ENCODE measurements around the gene ASPHD2.

ASPHD2 gene

DNA sequence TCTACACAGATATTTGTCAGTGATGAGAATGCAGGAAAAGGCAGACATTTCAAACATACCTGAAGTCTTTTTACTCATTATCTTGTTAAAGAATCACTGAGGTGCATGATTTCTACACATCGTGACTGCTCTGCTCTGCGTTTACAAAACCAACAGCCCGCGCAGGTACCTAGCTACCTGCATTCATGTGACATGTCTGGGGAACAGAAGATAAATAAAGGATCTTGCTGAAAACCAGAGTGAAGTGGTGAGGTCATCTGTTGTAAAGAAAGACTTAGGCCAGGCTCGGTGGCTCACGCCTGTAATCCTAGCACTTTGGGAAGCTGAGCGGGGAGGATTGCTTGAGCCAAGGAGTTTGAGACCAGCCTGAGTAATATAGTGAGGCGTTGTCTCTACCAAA is 15.7 kb downstream of the ASPHD2 start:
- ChIA-PET POLR2A (no interaction called here), CTCF (interaction anchor here (1.7 to 1.8 kb wide), 2 partner anchors 9 to 16 kb away, joined by 4 to 8 read pairs; no protein-coding TSS in a partner anchor)
- no peak for DNase-seq
- no peak overlapping the region for H3K27ac ChIP-seq (ENCODE audit: insufficient read depth in 1 of 2, low read depth in 1 of 2, low read length in 2 of 2, poor library complexity in 1 of 2, severe bottlenecking in 2 of 2)
- H3K36me3 ChIP-seq (ENCODE audit: control insufficient read depth in 4 of 4, insufficient read depth in 4 of 4, low read length in 3 of 4), result peaks cover 0 to 3% (median under 1%) of the 10 kb centered on the region in 4 experiments
- 97% methylated on average over 8 of the region's 8 CpGs for WGBS (ENCODE audit: insufficient coverage)
- no peak overlapping the region for H3K4me3 ChIP-seq (ENCODE audit: control insufficient read depth in 1 of 7, extremely low read depth in 1 of 7, insufficient read depth in 4 of 7, low read depth in 2 of 7, low read length in 6 of 7)
- no peaks in the 10 kb centered on the region for H3K27me3 ChIP-seq (replicated peaks in 2 of 5; ENCODE audit: control insufficient read depth in 4 of 5, insufficient read depth in 5 of 5, low read length in 4 of 5)
- H3K4me1 ChIP-seq (ENCODE audit: control extremely low read depth in 1 of 4, control insufficient read depth in 4 of 4, insufficient read depth in 4 of 4, low read length in 3 of 4), result peaks cover 0 to 3% (median under 1%) of the 10 kb centered on the region in 4 experiments
- no peaks in the 10 kb centered on the region for H3K9me3 ChIP-seq (ENCODE audit: control extremely low read depth in 1 of 5, control insufficient read depth in 4 of 5, insufficient read depth in 2 of 5, low read depth in 1 of 5, low read length in 4 of 5)

DNA sequence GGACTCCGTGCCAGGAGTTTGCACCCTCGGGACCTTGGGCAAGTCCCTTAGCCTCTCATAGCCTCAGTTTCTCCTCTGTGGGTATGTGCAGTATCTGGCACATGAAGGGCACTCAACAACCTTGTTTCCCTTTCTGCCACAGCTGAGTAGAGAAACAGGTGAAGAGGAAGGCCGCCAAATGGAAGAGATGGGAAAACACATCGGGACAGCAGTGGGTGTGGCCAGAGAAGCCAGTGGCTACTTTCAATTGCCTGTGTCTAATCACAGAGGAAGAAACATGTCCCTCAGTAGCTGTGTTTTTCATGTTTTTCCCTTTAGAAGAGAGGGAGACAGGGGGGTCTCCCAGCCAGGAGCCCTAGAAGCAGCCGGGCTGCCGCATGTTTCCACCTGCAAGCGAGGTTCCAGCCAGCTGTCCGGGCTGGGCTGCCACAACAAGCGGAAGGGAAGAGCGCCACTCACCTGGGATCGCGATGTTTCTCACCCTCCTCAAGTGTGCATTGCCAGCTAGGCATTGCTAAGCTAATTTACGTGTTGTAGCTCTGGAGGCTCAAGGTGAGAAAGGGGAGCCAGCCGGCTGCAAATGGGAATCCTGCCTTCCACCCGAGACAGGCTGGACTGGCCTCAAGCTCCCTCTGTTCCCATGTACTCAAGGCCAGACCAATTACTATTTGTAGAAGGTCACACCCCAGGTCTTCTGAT is 16.7 kb downstream of the ASPHD2 start:
- 98% methylated on average over 15 of the region's 15 CpGs for WGBS (ENCODE audit: insufficient coverage)
- ChIA-PET CTCF (interaction anchor here (0.9 to 1.8 kb wide), 3 partner anchors 10 to 48 kb away, joined by 3 to 8 read pairs (median 4); no protein-coding TSS in a partner anchor), POLR2A (no interaction called here)

DNA sequence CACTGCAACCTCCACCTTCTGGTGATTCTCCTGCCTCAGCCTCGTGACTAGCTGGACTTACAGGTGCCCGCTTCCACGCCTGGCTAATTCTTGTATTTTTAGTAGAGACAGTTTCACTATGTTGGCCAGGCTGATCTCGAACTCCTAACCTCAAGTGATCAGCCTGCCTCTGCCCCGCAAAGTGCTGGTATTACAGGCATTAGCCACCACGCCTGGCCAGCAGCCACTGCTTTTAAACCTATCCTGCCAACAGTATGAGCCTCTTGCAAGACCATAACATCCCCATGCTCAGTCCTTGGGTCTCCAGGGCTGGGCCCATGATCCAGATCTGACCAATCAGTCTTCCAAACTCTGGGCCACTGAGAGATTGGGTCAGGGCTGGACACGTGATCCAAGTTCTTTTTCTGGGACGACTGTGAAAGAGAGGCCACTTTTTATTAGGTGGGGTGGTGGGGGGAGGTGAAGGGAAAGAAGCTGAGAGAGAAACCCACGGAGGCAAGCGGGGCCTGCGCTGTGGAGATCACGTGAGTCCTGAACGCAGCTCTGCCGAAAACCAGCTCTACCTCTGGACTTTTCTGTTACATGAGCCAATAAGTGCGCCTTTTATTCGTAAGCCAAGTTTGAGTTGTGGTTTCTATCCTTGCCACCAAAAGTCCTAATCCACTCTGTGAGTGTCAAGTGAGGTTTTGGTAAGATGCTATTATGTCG is 17.9 kb downstream of the ASPHD2 start:
- POLR2A ChIA-PET, result no interaction called here
- CTCF ChIA-PET, result no interaction called here
- no peak for DNase-seq
- no peaks in the 10 kb centered on the region for H3K9me3 ChIP-seq (ENCODE audit: control extremely low read depth in 1 of 5, control insufficient read depth in 4 of 5, insufficient read depth in 2 of 5, low read depth in 1 of 5, low read length in 4 of 5)
- H3K4me3 ChIP-seq (ENCODE audit: control insufficient read depth in 1 of 7, extremely low read depth in 1 of 7, insufficient read depth in 4 of 7, low read depth in 2 of 7, low read length in 6 of 7), result no peak overlapping the region
- WGBS (ENCODE audit: insufficient coverage), result 98% methylated on average over 15 of the region's 17 CpGs
- H3K27me3 ChIP-seq (replicated peaks in 2 of 5; ENCODE audit: control insufficient read depth in 4 of 5, insufficient read depth in 5 of 5, low read length in 4 of 5), result no peaks in the 10 kb centered on the region
- H3K36me3 ChIP-seq (ENCODE audit: control insufficient read depth in 4 of 4, insufficient read depth in 4 of 4, low read length in 3 of 4), result peaks cover 0 to 25% (median 17%) of the 10 kb centered on the region in 4 experiments
- peaks cover 0 to 3% (median under 1%) of the 10 kb centered on the region in 4 experiments for H3K4me1 ChIP-seq (ENCODE audit: control extremely low read depth in 1 of 4, control insufficient read depth in 4 of 4, insufficient read depth in 4 of 4, low read length in 3 of 4)
- no peak overlapping the region for H3K27ac ChIP-seq (ENCODE audit: insufficient read depth in 1 of 2, low read depth in 1 of 2, low read length in 2 of 2, poor library complexity in 1 of 2, severe bottlenecking in 2 of 2)

More for the DNA sequence above, 16.7 kb downstream of the ASPHD2 start:
- Histone ChIP-seq H3K4me3 (ENCODE audit: control insufficient read depth in 1 of 7, extremely low read depth in 1 of 7, insufficient read depth in 4 of 7, low read depth in 2 of 7, low read length in 6 of 7) (no peak overlapping the region), H3K4me1 (ENCODE audit: control extremely low read depth in 1 of 4, control insufficient read depth in 4 of 4, insufficient read depth in 4 of 4, low read length in 3 of 4) (peaks cover 0 to 3% (median under 1%) of the 10 kb centered on the region in 4 experiments), H3K9me3 (ENCODE audit: control extremely low read depth in 1 of 5, control insufficient read depth in 4 of 5, insufficient read depth in 2 of 5, low read depth in 1 of 5, low read length in 4 of 5) (no peaks in the 10 kb centered on the region), H3K36me3 (ENCODE audit: control insufficient read depth in 4 of 4, insufficient read depth in 4 of 4, low read length in 3 of 4) (peaks cover 0 to 13% (median 6%) of the 10 kb centered on the region in 4 experiments), H3K27ac (ENCODE audit: insufficient read depth in 1 of 2, low read depth in 1 of 2, low read length in 2 of 2, poor library complexity in 1 of 2, severe bottlenecking in 2 of 2) (no peak overlapping the region), H3K27me3 (replicated peaks in 2 of 5; ENCODE audit: control insufficient read depth in 4 of 5, insufficient read depth in 5 of 5, low read length in 4 of 5) (no peaks in the 10 kb centered on the region)
- DNase-seq, result no peak

DNA sequence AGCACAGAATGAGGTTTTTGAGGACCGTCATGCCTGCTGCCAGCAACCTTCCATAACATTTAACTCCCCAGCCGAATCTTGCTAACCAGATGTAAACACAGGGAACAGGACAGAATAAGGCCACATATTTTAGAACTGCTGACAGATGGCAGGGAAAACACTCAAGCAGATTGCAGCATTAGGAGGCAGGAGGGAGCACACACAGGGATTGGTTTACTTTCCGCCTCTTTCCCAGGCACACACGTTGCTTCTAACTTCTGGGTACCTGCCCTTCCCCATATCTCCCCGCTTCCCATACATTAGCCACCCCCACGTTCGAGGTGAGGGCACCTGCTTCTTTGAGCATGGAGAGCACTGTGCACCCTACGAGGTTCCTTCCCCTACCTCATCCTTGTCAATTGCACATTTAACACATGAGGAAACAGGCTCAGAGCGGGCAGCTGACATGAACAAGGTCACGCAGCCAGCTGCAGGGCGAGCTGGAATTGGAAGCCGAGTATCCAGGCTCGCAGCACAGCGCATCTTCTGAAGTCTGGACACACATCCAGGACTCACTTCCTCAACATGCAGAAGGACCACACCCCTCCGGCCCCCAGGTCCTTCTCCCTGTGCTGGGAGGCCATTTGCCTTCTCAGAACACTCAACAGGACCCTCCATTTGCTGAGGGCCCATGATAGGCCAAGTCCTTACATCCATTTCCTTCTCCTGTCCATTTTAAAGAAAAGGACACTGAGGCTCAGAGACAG is 18.7 kb downstream of the ASPHD2 start:
- WGBS (ENCODE audit: insufficient coverage), result 87% methylated on average over 11 of the region's 15 CpGs
- H3K27me3 ChIP-seq (replicated peaks in 2 of 5; ENCODE audit: control insufficient read depth in 4 of 5, insufficient read depth in 5 of 5, low read length in 4 of 5), result no peaks in the 10 kb centered on the region
- no peaks in the 10 kb centered on the region for H3K9me3 ChIP-seq (ENCODE audit: control extremely low read depth in 1 of 5, control insufficient read depth in 4 of 5, insufficient read depth in 2 of 5, low read depth in 1 of 5, low read length in 4 of 5)
- peaks cover 0 to 33% (median 25%) of the 10 kb centered on the region in 4 experiments for H3K36me3 ChIP-seq (ENCODE audit: control insufficient read depth in 4 of 4, insufficient read depth in 4 of 4, low read length in 3 of 4)
- DNase-seq, result no peak
- ChIA-PET POLR2A (no interaction called here), CTCF (interaction anchor here (1.2 to 2.4 kb wide), 4 partner anchors 13 to 80 kb away, joined by 3 to 14 read pairs (median 7); no protein-coding TSS in a partner anchor)
- no peak overlapping the region for H3K27ac ChIP-seq (ENCODE audit: insufficient read depth in 1 of 2, low read depth in 1 of 2, low read length in 2 of 2, poor library complexity in 1 of 2, severe bottlenecking in 2 of 2)
- H3K4me3 ChIP-seq (ENCODE audit: control insufficient read depth in 1 of 7, extremely low read depth in 1 of 7, insufficient read depth in 4 of 7, low read depth in 2 of 7, low read length in 6 of 7), result no peak overlapping the region
- H3K4me1 ChIP-seq (ENCODE audit: control extremely low read depth in 1 of 4, control insufficient read depth in 4 of 4, insufficient read depth in 4 of 4, low read length in 3 of 4), result no peaks in the 10 kb centered on the region

DNA sequence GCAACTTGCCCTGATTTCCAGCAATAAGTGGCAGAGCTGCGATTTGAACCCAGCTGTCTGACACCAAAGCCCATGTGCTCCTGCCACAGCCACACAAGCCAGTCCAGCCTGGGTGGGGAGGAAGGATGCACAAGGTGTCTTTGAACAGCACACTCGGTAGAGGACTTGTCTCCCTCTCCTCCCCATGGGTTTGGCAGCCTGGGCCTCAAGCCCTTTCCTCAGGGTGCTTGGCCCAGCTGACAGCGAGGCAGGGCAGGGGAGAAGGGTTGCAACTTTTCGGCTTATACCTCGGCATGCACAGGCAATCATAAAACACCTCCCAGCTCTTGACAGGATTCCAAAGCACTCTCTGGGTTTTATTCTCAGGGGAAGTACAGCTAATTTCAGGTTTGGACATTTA is 19.3 kb downstream of the ASPHD2 start:
- Histone ChIP-seq H3K4me1 (ENCODE audit: control extremely low read depth in 1 of 4, control insufficient read depth in 4 of 4, insufficient read depth in 4 of 4, low read length in 3 of 4) (no peaks in the 10 kb centered on the region), H3K27ac (ENCODE audit: insufficient read depth in 1 of 2, low read depth in 1 of 2, low read length in 2 of 2, poor library complexity in 1 of 2, severe bottlenecking in 2 of 2) (no peak overlapping the region), H3K27me3 (replicated peaks in 2 of 5; ENCODE audit: control insufficient read depth in 4 of 5, insufficient read depth in 5 of 5, low read length in 4 of 5) (no peaks in the 10 kb centered on the region), H3K36me3 (ENCODE audit: control insufficient read depth in 4 of 4, insufficient read depth in 4 of 4, low read length in 3 of 4) (peaks cover 0 to 39% (median 30%) of the 10 kb centered on the region in 4 experiments), H3K4me3 (ENCODE audit: control insufficient read depth in 1 of 7, extremely low read depth in 1 of 7, insufficient read depth in 4 of 7, low read depth in 2 of 7, low read length in 6 of 7) (no peak overlapping the region), H3K9me3 (ENCODE audit: control extremely low read depth in 1 of 5, control insufficient read depth in 4 of 5, insufficient read depth in 2 of 5, low read depth in 1 of 5, low read length in 4 of 5) (no peaks in the 10 kb centered on the region)
- 82% methylated on average over 5 of the region's 5 CpGs for WGBS (ENCODE audit: insufficient coverage)
- POLR2A ChIA-PET, result no interaction called here
- CTCF ChIA-PET, result interaction anchor here (1.1 to 2.4 kb wide), 6 partner anchors 12 to 81 kb away, joined by 3 to 14 read pairs (median 5); no protein-coding TSS in a partner anchor
- DNase-seq, result no peak

DNA sequence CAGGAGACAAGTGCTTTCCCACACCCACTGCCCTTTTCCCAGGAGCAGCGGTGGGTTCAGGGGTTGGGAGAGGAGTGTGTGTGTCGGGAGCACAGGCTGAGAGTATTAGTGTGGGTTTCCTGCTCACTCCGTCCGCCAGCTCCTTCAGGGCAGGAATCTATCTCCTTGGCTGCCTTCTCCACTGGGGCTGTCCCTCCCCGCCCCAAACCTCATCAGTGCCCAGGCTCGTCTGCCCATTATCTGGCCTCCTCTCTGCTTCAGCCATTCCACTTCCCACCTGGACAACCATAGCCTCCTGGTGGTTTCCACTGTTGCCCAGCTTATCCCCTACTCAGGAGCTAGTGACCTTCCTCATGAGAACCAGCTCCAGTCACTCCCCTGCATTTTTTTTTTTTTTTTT is 19.9 kb downstream of the ASPHD2 start:
- 91% methylated on average over 3 of the region's 6 CpGs for WGBS (ENCODE audit: insufficient coverage)
- no peaks in the 10 kb centered on the region for H3K9me3 ChIP-seq (ENCODE audit: control extremely low read depth in 1 of 5, control insufficient read depth in 4 of 5, insufficient read depth in 2 of 5, low read depth in 1 of 5, low read length in 4 of 5)
- no peak for DNase-seq
- ChIA-PET CTCF (interaction anchor here (0.9 to 2.4 kb wide), 7 partner anchors 12 to 232 kb away, joined by 3 to 14 read pairs (median 5); no protein-coding TSS in a partner anchor), POLR2A (no interaction called here)
- no peak overlapping the region for H3K4me3 ChIP-seq (ENCODE audit: control insufficient read depth in 1 of 7, extremely low read depth in 1 of 7, insufficient read depth in 4 of 7, low read depth in 2 of 7, low read length in 6 of 7)
- H3K27me3 ChIP-seq (replicated peaks in 2 of 5; ENCODE audit: control insufficient read depth in 4 of 5, insufficient read depth in 5 of 5, low read length in 4 of 5), result no peaks in the 10 kb centered on the region
- H3K4me1 ChIP-seq (ENCODE audit: control extremely low read depth in 1 of 4, control insufficient read depth in 4 of 4, insufficient read depth in 4 of 4, low read length in 3 of 4), result no peaks in the 10 kb centered on the region
- peaks cover 0 to 45% (median 35%) of the 10 kb centered on the region in 4 experiments for H3K36me3 ChIP-seq (ENCODE audit: control insufficient read depth in 4 of 4, insufficient read depth in 4 of 4, low read length in 3 of 4)
- H3K27ac ChIP-seq (ENCODE audit: insufficient read depth in 1 of 2, low read depth in 1 of 2, low read length in 2 of 2, poor library complexity in 1 of 2, severe bottlenecking in 2 of 2), result no peak overlapping the region

Data from common myeloid progenitor, CD34-positive (primary cell).